ENCODE results near the gene RAMACL. TPM values are rescaled to one million over a fixed set of nuclear protein-coding genes. Genes with fewer than 3 reads are reported as not detected.
"Not testable (repeated sequence)": the region's sequence is repeated elsewhere in the genome, so short reads cannot be mapped to it uniquely, and the experiment has no call there.

RAMACL gene
- polyA plus RNA-seq (ENCODE audit: insufficient read length in 4 of 4), result 1 to 10 TPM in 1 of 4 donors, under 1 TPM in 3; 0.27 to 2.5 (median 0.30) TPM

GRCh38 chr6:166586424-166587156 is at the start of gene RAMACL:
Gene RAMACL (minus strand): TSS chr6:166586678. CDS start chr6:166586477, 201 bp downstream.
- no peak for DNase-seq (ENCODE audit: low read depth in 4 of 4, low spot score in 2 of 4)

- no peak for DNase-seq (ENCODE audit: low read depth in 4 of 4, low spot score in 2 of 4)
Measured at GRCh38 chr6:166635013-166635970, 48.8 kb upstream of the RAMACL start.

GRCh38 chr6:166634581-166634980 is 48.1 kb upstream of the RAMACL start:
- not testable (repeated sequence) for DNase-seq (ENCODE audit: low read depth in 4 of 4, low spot score in 2 of 4)

- no peak for DNase-seq (ENCODE audit: low read depth in 4 of 4, low spot score in 2 of 4)
Measured at GRCh38 chr6:166633732-166634535, 47.5 kb upstream of the RAMACL start.

GRCh38 chr6:166632731-166633130 is 46.3 kb upstream of the RAMACL start:
- DNase-seq (ENCODE audit: low read depth in 4 of 4, low spot score in 2 of 4), result no peak

- no peak for DNase-seq (ENCODE audit: low read depth in 4 of 4, low spot score in 2 of 4)
Measured at GRCh38 chr6:166630462-166630861, 44.0 kb upstream of the RAMACL start.

- no peak for DNase-seq (ENCODE audit: low read depth in 4 of 4, low spot score in 2 of 4)
Measured at GRCh38 chr6:166629628-166630027, 43.1 kb upstream of the RAMACL start.

- DNase-seq (ENCODE audit: low read depth in 4 of 4, low spot score in 2 of 4), result no peak
Measured at GRCh38 chr6:166627875-166628801, 41.7 kb upstream of the RAMACL start.

GRCh38 chr6:166627033-166627874 is 40.8 kb upstream of the RAMACL start, which contains the start of gene RPS6KA2:
Gene RPS6KA2 (minus strand): TSS chr6:166627251. CDS start chr6:166627019, 232 bp downstream.
- DNase-seq (ENCODE audit: low read depth in 4 of 4, low spot score in 2 of 4), result peak; percentile 83 to 99 (median 96)

- no peak for DNase-seq (ENCODE audit: low read depth in 4 of 4, low spot score in 2 of 4)
Measured at GRCh38 chr6:166626177-166627032, 39.9 kb upstream of the RAMACL start.

- no peak for DNase-seq (ENCODE audit: low read depth in 4 of 4, low spot score in 2 of 4)
Measured at GRCh38 chr6:166625356-166625755, 38.9 kb upstream of the RAMACL start.

- no peak for DNase-seq (ENCODE audit: low read depth in 4 of 4, low spot score in 2 of 4)
Measured at GRCh38 chr6:166624275-166624674, 37.8 kb upstream of the RAMACL start.

- no peak for DNase-seq (ENCODE audit: low read depth in 4 of 4, low spot score in 2 of 4)
Measured at GRCh38 chr6:166623318-166623717, 36.8 kb upstream of the RAMACL start.

GRCh38 chr6:166621114-166621540 is 34.6 kb upstream of the RAMACL start:
- no peak for DNase-seq (ENCODE audit: low read depth in 4 of 4, low spot score in 2 of 4)

GRCh38 chr6:166620478-166621113 is 34.1 kb upstream of the RAMACL start:
- no peak for DNase-seq (ENCODE audit: low read depth in 4 of 4, low spot score in 2 of 4)

- DNase-seq (ENCODE audit: low read depth in 4 of 4, low spot score in 2 of 4), result no peak
Measured at GRCh38 chr6:166619912-166620311, 33.4 kb upstream of the RAMACL start.
